BJ (cell line): ENCODE measurements around the gene MYO1A. TPM values are rescaled to one million over a fixed set of nuclear protein-coding genes. Genes with fewer than 3 reads are reported as not detected.

Experiments used
- CTCF ChIA-PET: fragments of 350-600 bp; formaldehyde crosslinking; extraction: SDS; loops from one replicate; lab custom pipeline; 2021; ENCODE audit warnings: antibody characterized with exemption, inconsistent platforms; lab: Yijun Ruan, JAX
- POLR2A ChIA-PET: fragments of 300-600 bp; sonication (Branson Sonifier 250); formaldehyde crosslinking; extraction: SDS; loops from one replicate; lab custom pipeline; 2021; ENCODE audit warnings: antibody characterized with exemption; lab: Charles Lee
- DNase-seq: peaks from one replicate; pipeline ENCODE4 v3.0.0-alpha.2; 2011; ENCODE audit warnings: low read depth
- H3K27me3 ChIP-seq: 2 replicates; pipeline ENCODE4 v1.6.0; 2011; ENCODE audit warnings: low read length; ENCODE audit not compliant: control insufficient read depth, insufficient read depth
- H3K36me3 ChIP-seq: 2 replicates; pipeline ENCODE4 v1.5.1; 2011; ENCODE audit warnings: low read length; ENCODE audit not compliant: control insufficient read depth, insufficient read depth
- H3K4me3 ChIP-seq: 2 replicates; pipeline ENCODE4 v1.5.1; 2011; ENCODE audit warnings: low read depth, mild to moderate bottlenecking, control low read depth, low read length
- polyA plus RNA-seq: library from polyadenylated mRNA; depleted of rRNA; stranded (reverse); fragments of >200 nt; gene quantifications from 2 replicates; pipeline ENCODE4 v1.2.3, GENCODE V29; 2011
- TF ChIP-seq, protein P1 (sequence below): IDR thresholded peaks from 2 replicates; pipeline ENCODE4 v1.5.1; 2011; ENCODE audit warnings: low read depth, mild to moderate bottlenecking, control low read depth, inconsistent platforms, low read length, moderate library complexity; ENCODE audit not compliant: insufficient read depth

Gene MYO1A
- polyA plus RNA-seq, 1 experiment, result 0.15 TPM

- no peak for DNase-seq
- ChIA-PET CTCF (interaction anchor here (0.6 to 1.2 kb wide), 2 partner anchors 14 to 50 kb away, joined by 3 to 5 read pairs; no protein-coding TSS in a partner anchor), POLR2A (no interaction called here)
- no peaks in the 10 kb centered on the region for H3K36me3 ChIP-seq
- TF ChIP-seq, protein P1, sequence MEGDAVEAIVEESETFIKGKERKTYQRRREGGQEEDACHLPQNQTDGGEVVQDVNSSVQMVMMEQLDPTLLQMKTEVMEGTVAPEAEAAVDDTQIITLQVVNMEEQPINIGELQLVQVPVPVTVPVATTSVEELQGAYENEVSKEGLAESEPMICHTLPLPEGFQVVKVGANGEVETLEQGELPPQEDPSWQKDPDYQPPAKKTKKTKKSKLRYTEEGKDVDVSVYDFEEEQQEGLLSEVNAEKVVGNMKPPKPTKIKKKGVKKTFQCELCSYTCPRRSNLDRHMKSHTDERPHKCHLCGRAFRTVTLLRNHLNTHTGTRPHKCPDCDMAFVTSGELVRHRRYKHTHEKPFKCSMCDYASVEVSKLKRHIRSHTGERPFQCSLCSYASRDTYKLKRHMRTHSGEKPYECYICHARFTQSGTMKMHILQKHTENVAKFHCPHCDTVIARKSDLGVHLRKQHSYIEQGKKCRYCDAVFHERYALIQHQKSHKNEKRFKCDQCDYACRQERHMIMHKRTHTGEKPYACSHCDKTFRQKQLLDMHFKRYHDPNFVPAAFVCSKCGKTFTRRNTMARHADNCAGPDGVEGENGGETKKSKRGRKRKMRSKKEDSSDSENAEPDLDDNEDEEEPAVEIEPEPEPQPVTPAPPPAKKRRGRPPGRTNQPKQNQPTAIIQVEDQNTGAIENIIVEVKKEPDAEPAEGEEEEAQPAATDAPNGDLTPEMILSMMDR, result no peak
- H3K4me3 ChIP-seq, result no peak overlapping the region
- peaks cover 36% of the 10 kb centered on the region for H3K27me3 ChIP-seq
Measured at GRCh38 chr12:57012600-57013465, 37.1 kb downstream of the MYO1A start.

DNA sequence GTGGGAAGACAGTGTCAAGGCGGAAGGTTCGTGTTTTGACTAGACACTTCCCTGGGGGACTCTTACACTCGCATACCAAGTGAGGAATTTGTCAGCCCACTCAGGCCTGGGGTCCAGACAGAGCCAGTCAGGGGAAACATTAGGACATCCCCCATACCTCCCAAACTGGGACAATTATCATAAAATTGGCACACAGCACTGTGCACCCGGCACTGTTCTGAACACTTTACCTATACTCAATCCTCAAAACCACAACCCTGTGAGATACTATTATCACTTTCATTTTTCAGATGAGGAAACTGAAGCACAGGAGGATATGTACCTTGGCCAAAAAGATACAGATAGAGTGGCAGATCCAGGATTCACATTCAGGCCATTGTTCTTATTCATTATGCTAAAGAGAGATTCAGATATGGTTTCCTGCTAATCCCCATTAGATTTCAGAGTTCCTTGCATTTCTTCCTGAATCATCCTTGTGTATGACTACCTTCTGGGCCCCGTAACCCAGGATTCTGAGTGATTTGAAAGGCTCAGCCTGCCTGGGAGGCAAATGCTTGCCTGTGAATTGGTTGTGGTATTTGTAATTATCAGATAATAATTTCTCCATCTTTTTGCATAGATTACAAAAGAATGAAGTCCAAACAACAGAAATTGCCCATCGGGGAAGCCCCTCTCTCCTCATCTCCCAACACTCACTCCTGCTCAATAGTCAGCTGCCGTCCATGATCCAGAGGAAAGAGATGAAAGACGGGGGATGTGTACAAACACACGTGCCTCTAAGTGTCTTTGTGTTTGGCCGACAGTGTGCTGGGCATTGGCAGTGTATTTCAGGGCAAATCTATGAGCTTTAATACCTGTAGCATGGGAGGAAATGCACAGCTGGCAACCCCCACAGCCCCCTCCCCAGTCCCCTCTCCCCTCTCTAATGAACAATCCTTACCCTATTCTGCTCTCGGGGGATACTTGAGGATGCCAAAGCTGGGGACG is 38.2 kb downstream of the MYO1A start:
- ChIA-PET POLR2A (no interaction called here), CTCF (interaction anchor here (0.9 to 11.3 kb wide), 6 partner anchors 9 to 249 kb away, joined by 3 to 148 read pairs (median 3); no protein-coding TSS in a partner anchor)

DNA sequence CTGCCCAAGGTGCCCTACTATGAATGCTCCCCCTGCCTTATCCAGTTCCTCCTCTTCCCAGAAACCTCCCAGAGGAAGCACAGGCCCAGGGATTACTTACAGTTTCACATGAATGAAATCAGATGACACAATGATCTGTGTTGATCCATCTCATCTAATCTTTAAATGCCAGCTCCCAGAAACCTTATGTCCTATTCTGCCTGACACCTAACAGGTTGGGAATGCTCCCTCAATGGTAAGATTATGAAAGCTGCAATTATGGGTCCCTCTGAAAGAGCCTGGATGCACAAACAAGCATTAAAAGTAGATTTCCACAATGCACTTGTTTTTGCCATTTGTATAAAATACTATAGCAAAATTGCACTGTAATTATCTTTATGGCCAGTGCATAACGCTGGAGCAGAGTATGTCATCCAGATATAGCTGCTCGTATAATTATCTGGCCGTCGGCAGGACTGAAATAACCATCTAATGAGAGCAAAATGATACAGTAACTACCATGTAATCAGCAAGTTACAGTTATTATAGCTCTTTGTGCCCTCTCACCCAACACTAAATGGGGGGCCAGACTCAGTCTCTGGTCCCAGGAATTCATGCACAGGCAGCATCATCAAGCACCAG is 39.2 kb downstream of the MYO1A start:
- TF ChIP-seq, protein P1, result no peak
- no peaks in the 10 kb centered on the region for H3K36me3 ChIP-seq
- H3K27me3 ChIP-seq, result peaks cover 29% of the 10 kb centered on the region
- H3K4me3 ChIP-seq, result no peak overlapping the region
- ChIA-PET CTCF (interaction anchor here (0.9 to 11.3 kb wide), 6 partner anchors 9 to 248 kb away, joined by 3 to 148 read pairs (median 3); no protein-coding TSS in a partner anchor), POLR2A (no interaction called here)
- DNase-seq, result no peak

More for the DNA sequence above, 38.2 kb downstream of the MYO1A start:
- Histone ChIP-seq H3K36me3 (no peaks in the 10 kb centered on the region), H3K27me3 (peaks cover 36% of the 10 kb centered on the region), H3K4me3 (no peak overlapping the region)
- DNase-seq, result no peak
- TF ChIP-seq, protein P1, result no peak

- Histone ChIP-seq H3K36me3 (no peaks in the 10 kb centered on the region), H3K4me3 (no peak overlapping the region), H3K27me3 (peaks cover 24% of the 10 kb centered on the region)
- DNase-seq, result no peak
- TF ChIP-seq, protein P1, result no peak
- ChIA-PET CTCF (interaction anchor here (1.2 to 11.3 kb wide), 7 partner anchors 8 to 247 kb away, joined by 3 to 148 read pairs (median 4); no protein-coding TSS in a partner anchor), POLR2A (no interaction called here)
Measured at GRCh38 chr12:57009949-57010626, 39.8 kb downstream of the MYO1A start.
